ENCODE data around the gene KDM4B. TPM values are rescaled to one million over a fixed set of nuclear protein-coding genes. Genes with fewer than 3 reads are reported as not detected.

Gene KDM4B
- total and polyA plus RNA-seq, 4 donors = 16.6 to 43.6 (median 28.0) TPM

GRCh38 chr19:5078182-5078581 is 109.3 kb downstream of the KDM4B start:
- peak in 2 of 6 donors; percentile 54 to 75 for DNase-seq (ENCODE audit: low read depth in 4 of 6, low spot score in 6 of 6)
- H3K9me3 ChIP-seq (ENCODE audit: control insufficient read depth, insufficient read depth, low read length) = no peaks in the 10 kb centered on the region
- H3K36me3 ChIP-seq (ENCODE audit: control insufficient read depth, insufficient read depth, low read length) = peaks cover 91% of the 10 kb centered on the region
- no peak overlapping the region for H3K4me3 ChIP-seq (ENCODE audit: low read depth, low read length)
- H3K27ac ChIP-seq (ENCODE audit: low read depth, low read length) = no peak overlapping the region
- H3K4me1 ChIP-seq (ENCODE audit: control insufficient read depth, insufficient read depth, low read length) = peaks cover 75% of the 10 kb centered on the region
- 45% methylated on average over 18 of the region's 18 CpGs for WGBS (ENCODE audit: insufficient coverage)
- no peaks in the 10 kb centered on the region for H3K27me3 ChIP-seq (ENCODE audit: control insufficient read depth, insufficient read depth, low read length)

DNA sequence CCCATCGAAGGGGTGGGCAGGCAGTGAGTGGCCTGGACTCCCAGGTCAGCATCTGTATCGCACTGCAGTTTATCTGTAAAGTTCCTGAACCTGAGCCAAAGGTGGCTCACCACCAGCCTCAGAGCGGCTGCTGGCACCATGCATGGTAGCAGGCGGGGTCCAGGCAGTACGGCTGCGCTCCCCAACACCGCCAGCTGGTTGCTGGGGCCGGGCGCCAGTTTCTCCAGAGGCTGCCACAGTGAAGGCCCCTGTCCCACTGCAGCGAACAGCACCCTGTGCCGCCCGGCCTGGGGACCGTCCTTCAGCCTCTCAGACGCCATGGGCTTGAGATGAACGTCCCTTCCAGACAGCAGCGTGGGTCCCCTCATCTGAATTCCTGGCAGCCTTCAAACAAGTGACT is 109.8 kb downstream of the KDM4B start:
- WGBS (ENCODE audit: insufficient coverage) = 42% methylated on average over 14 of the region's 16 CpGs
- no peak overlapping the region for H3K4me3 ChIP-seq (ENCODE audit: low read depth, low read length)
- H3K27ac ChIP-seq (ENCODE audit: low read depth, low read length) = no peak overlapping the region
- H3K9me3 ChIP-seq (ENCODE audit: control insufficient read depth, insufficient read depth, low read length) = no peaks in the 10 kb centered on the region
- peaks cover 77% of the 10 kb centered on the region for H3K4me1 ChIP-seq (ENCODE audit: control insufficient read depth, insufficient read depth, low read length)
- DNase-seq (ENCODE audit: low read depth in 4 of 6, low spot score in 6 of 6) = peak in 2 of 6 donors; percentile 72 to 80
- H3K27me3 ChIP-seq (ENCODE audit: control insufficient read depth, insufficient read depth, low read length) = no peaks in the 10 kb centered on the region
- peaks cover 91% of the 10 kb centered on the region for H3K36me3 ChIP-seq (ENCODE audit: control insufficient read depth, insufficient read depth, low read length)

DNA sequence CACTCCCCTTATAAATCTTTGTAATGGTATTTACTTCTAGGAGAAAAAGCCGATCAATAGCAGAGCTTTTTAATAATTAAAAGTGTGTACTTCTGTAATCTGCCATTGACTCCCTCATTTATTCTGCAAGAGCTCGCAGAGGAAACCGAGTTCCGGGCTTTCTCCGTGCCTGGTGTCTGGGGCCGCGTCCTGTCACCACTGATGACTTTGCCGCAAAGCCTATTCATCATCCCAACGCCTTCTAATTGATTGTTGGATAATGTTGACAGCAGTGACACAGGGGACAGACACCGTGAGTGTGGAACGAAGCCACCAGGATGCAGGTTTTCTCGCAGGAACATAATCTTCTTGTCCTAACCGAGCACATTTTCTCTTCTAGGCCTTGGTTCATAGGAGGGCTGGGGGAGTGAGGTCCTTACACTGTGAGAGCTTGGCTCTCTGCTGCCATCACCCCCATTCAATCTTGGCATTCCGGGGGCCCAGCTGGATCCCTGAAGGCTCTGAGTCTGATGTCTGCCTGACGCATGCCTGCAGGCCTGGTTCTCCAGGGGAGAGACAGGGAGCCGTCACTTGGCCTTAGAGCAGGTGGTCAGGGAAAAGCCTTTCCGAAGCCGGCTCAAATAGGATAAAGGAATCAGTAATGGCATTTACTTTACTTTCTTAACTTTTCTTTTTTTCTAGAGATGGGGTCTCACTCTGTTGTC is 110.3 kb downstream of the KDM4B start:
- Histone ChIP-seq H3K27me3 (ENCODE audit: control insufficient read depth, insufficient read depth, low read length) (no peaks in the 10 kb centered on the region), H3K4me1 (ENCODE audit: control insufficient read depth, insufficient read depth, low read length) (peaks cover 73% of the 10 kb centered on the region), H3K9me3 (ENCODE audit: control insufficient read depth, insufficient read depth, low read length) (no peaks in the 10 kb centered on the region), H3K4me3 (ENCODE audit: low read depth, low read length) (no peak overlapping the region), H3K27ac (ENCODE audit: low read depth, low read length) (no peak overlapping the region), H3K36me3 (ENCODE audit: control insufficient read depth, insufficient read depth, low read length) (peaks cover 88% of the 10 kb centered on the region)
- WGBS (ENCODE audit: insufficient coverage) = 63% methylated on average over 6 of the region's 18 CpGs
- DNase-seq (ENCODE audit: low read depth in 4 of 6, low spot score in 6 of 6) = peak in 2 of 6 donors; percentile 48 to 60

DNA sequence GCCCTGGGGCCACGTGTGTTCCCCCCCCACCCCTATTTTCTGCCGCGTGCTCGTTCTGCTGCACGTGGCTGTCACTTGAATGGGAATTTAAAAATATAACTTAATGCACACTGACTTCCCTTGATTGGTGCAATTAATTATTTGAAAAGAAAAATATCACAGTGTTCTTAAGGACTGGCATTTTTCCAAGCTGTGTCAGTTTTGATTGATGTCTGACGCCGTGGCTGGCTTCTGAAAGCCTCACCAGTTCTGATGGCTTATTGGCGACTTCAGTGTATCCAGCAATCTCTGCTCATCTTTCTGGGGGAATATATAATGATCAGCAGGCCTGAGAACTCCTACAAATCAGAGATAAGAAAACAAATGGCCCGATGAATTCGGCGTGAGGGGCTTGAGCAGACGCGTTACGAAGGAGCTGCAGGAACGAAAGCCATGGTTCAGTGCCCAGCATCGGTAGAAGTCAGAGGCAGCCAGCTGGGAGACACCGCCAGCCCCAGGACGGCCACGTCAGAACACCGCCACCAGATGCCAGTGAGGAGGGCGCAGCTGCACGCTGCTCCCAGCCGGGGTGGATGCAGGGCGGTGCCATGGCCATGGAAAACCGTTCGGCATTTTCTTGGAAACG is 111.2 kb downstream of the KDM4B start:
- H3K27ac ChIP-seq (ENCODE audit: low read depth, low read length) = no peak overlapping the region
- peaks cover 85% of the 10 kb centered on the region for H3K36me3 ChIP-seq (ENCODE audit: control insufficient read depth, insufficient read depth, low read length)
- H3K9me3 ChIP-seq (ENCODE audit: control insufficient read depth, insufficient read depth, low read length) = no peaks in the 10 kb centered on the region
- no peak overlapping the region for H3K4me3 ChIP-seq (ENCODE audit: low read depth, low read length)
- 63% methylated on average over 19 of the region's 27 CpGs for whole genome bisulfite sequencing (ENCODE audit: insufficient coverage)
- no peaks in the 10 kb centered on the region for H3K27me3 ChIP-seq (ENCODE audit: control insufficient read depth, insufficient read depth, low read length)
- peak in 2 of 6 donors; percentile 74 to 82 for DNase-seq (ENCODE audit: low read depth in 4 of 6, low spot score in 6 of 6)
- peaks cover 64% of the 10 kb centered on the region for H3K4me1 ChIP-seq (ENCODE audit: control insufficient read depth, insufficient read depth, low read length)

DNA sequence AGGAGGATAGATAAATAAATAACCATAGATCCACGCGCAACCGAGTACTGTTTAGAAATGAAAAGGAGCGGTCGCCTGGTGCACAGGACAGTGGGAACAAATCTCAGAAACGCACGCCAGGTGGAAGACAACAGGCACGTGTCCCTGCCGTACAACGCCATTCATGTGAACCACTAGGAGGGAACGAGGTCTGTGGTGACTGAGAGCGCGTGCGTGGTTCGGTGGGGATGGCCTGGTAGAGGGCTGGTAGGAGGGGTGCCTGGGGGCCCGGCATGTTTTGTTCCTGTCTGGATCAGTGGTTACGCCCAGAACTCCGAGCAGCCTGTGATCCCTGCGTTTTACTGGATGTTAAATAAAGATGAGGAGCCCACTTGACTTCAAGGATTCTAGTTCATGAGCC is 111.9 kb downstream of the KDM4B start:
- H3K4me3 ChIP-seq (ENCODE audit: low read depth, low read length) = no peak overlapping the region
- no peak for DNase-seq (ENCODE audit: low read depth in 4 of 6, low spot score in 6 of 6)
- no peaks in the 10 kb centered on the region for H3K9me3 ChIP-seq (ENCODE audit: control insufficient read depth, insufficient read depth, low read length)
- no peak overlapping the region for H3K27ac ChIP-seq (ENCODE audit: low read depth, low read length)
- H3K27me3 ChIP-seq (ENCODE audit: control insufficient read depth, insufficient read depth, low read length) = no peaks in the 10 kb centered on the region
- WGBS (ENCODE audit: insufficient coverage) = 85% methylated on average over 18 of the region's 19 CpGs
- peaks cover 85% of the 10 kb centered on the region for H3K36me3 ChIP-seq (ENCODE audit: control insufficient read depth, insufficient read depth, low read length)
- H3K4me1 ChIP-seq (ENCODE audit: control insufficient read depth, insufficient read depth, low read length) = peaks cover 66% of the 10 kb centered on the region

DNA sequence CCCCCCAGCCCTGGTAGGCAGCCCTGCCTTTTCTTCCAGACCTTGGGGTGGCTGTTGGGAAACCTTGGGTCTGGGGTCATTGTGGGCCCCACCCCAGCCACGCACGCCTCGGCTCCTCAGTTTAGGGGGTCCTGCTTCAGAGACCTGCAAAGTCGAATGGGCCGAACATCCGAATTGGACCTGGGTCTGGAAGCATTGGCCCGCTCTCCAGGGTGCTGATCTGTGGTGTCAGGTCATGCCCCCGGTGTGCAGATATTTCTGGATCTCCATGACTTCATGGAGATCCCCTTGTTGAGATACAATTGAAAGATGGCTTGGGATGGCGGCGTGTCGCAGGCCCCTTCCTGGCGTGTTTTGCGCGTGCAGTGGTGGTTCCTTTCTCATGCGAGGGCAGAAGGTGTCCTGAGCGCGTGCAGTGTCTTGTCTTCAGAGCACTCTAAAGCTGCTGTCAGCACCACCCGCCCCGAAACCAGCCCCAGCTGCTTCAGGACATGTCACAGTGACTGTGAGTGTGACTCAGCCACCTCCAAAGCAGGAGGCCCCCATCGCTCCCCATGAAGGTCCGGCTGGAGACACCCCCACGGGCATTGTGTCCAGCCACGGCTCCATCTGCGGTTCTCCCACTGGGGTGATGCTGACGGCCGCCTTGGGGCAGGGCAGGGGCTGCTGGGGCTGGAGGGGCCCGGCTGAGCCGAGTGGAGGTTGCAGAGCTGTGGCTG is 112.7 kb downstream of the KDM4B start:
- H3K4me3 ChIP-seq (ENCODE audit: low read depth, low read length) = no peak overlapping the region
- peaks cover 66% of the 10 kb centered on the region for H3K4me1 ChIP-seq (ENCODE audit: control insufficient read depth, insufficient read depth, low read length)
- H3K27me3 ChIP-seq (ENCODE audit: control insufficient read depth, insufficient read depth, low read length) = no peaks in the 10 kb centered on the region
- H3K36me3 ChIP-seq (ENCODE audit: control insufficient read depth, insufficient read depth, low read length) = peaks cover 90% of the 10 kb centered on the region
- no peak overlapping the region for H3K27ac ChIP-seq (ENCODE audit: low read depth, low read length)
- DNase-seq (ENCODE audit: low read depth in 4 of 6, low spot score in 6 of 6) = no peak
- 96% methylated on average over 26 of the region's 28 CpGs for WGBS (ENCODE audit: insufficient coverage)
- H3K9me3 ChIP-seq (ENCODE audit: control insufficient read depth, insufficient read depth, low read length) = no peaks in the 10 kb centered on the region

- DNase-seq (ENCODE audit: low read depth in 4 of 6, low spot score in 6 of 6) = no peak
- 56% methylated on average over 11 of the region's 13 CpGs for WGBS (ENCODE audit: insufficient coverage)
- H3K36me3 ChIP-seq (ENCODE audit: control insufficient read depth, insufficient read depth, low read length) = peaks cover 90% of the 10 kb centered on the region
These were observed 114.6 kb downstream of the KDM4B start for GRCh38 chr19:5083547-5083965.

GRCh38 chr19:5085566-5085965 is 116.7 kb downstream of the KDM4B start:
- WGBS (ENCODE audit: insufficient coverage) = 83% methylated on average over 18 of the region's 20 CpGs
- H3K4me3 ChIP-seq (ENCODE audit: low read depth, low read length) = no peak overlapping the region

More at GRCh38 chr19:5083547-5083965, 114.6 kb downstream of the KDM4B start:
- no peaks in the 10 kb centered on the region for H3K27me3 ChIP-seq (ENCODE audit: control insufficient read depth, insufficient read depth, low read length)
- no peak overlapping the region for H3K27ac ChIP-seq (ENCODE audit: low read depth, low read length)
- no peak overlapping the region for H3K4me3 ChIP-seq (ENCODE audit: low read depth, low read length)
- no peaks in the 10 kb centered on the region for H3K9me3 ChIP-seq (ENCODE audit: control insufficient read depth, insufficient read depth, low read length)
- peaks cover 62% of the 10 kb centered on the region for H3K4me1 ChIP-seq (ENCODE audit: control insufficient read depth, insufficient read depth, low read length)

GRCh38 chr19:5086230-5086629 is 117.3 kb downstream of the KDM4B start:
- Histone ChIP-seq H3K4me3 (ENCODE audit: low read depth, low read length) (no peak overlapping the region), H3K9me3 (ENCODE audit: control insufficient read depth, insufficient read depth, low read length) (no peaks in the 10 kb centered on the region), H3K4me1 (ENCODE audit: control insufficient read depth, insufficient read depth, low read length) (peaks cover 49% of the 10 kb centered on the region), H3K27ac (ENCODE audit: low read depth, low read length) (no peak overlapping the region), H3K36me3 (ENCODE audit: control insufficient read depth, insufficient read depth, low read length) (peaks cover 82% of the 10 kb centered on the region), H3K27me3 (ENCODE audit: control insufficient read depth, insufficient read depth, low read length) (no peaks in the 10 kb centered on the region)
- 74% methylated on average over 12 of the region's 19 CpGs for WGBS (ENCODE audit: insufficient coverage)
- no peak for DNase-seq (ENCODE audit: low read depth in 4 of 6, low spot score in 6 of 6)

More at GRCh38 chr19:5085566-5085965, 116.7 kb downstream of the KDM4B start:
- Histone ChIP-seq H3K27me3 (ENCODE audit: control insufficient read depth, insufficient read depth, low read length) (no peaks in the 10 kb centered on the region), H3K36me3 (ENCODE audit: control insufficient read depth, insufficient read depth, low read length) (peaks cover 81% of the 10 kb centered on the region), H3K4me1 (ENCODE audit: control insufficient read depth, insufficient read depth, low read length) (peaks cover 48% of the 10 kb centered on the region), H3K27ac (ENCODE audit: low read depth, low read length) (no peak overlapping the region), H3K9me3 (ENCODE audit: control insufficient read depth, insufficient read depth, low read length) (no peaks in the 10 kb centered on the region)
- no peak for DNase-seq (ENCODE audit: low read depth in 4 of 6, low spot score in 6 of 6)
